Lower leg skin (tissue), 3 donors: ENCODE results near the gene DCLK3.

Source experiments
- POLR2A ChIP-seq, 2 donors: fragments of 450-650 bp; IDR thresholded peaks; one replicate each; pipeline ENCODE4 v1.6.1; 2016 to 2017; ENCODE audit warnings: antibody characterized with exemption in 2 of 2, mild to moderate bottlenecking in 1 of 2, moderate library complexity in 1 of 2
- TF ChIP-seq, protein P1 (sequence below), 3 donors: fragments of 450-650 bp; IDR thresholded peaks; one replicate each; pipeline ENCODE4 v1.5.1; 2016; ENCODE audit warnings: antibody characterized with exemption in 3 of 3, mild to moderate bottlenecking in 3 of 3, moderate library complexity in 2 of 3

- TF ChIP-seq, protein P1, sequence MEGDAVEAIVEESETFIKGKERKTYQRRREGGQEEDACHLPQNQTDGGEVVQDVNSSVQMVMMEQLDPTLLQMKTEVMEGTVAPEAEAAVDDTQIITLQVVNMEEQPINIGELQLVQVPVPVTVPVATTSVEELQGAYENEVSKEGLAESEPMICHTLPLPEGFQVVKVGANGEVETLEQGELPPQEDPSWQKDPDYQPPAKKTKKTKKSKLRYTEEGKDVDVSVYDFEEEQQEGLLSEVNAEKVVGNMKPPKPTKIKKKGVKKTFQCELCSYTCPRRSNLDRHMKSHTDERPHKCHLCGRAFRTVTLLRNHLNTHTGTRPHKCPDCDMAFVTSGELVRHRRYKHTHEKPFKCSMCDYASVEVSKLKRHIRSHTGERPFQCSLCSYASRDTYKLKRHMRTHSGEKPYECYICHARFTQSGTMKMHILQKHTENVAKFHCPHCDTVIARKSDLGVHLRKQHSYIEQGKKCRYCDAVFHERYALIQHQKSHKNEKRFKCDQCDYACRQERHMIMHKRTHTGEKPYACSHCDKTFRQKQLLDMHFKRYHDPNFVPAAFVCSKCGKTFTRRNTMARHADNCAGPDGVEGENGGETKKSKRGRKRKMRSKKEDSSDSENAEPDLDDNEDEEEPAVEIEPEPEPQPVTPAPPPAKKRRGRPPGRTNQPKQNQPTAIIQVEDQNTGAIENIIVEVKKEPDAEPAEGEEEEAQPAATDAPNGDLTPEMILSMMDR (IDR thresholded peaks at IDR 0.05), result no peak
- TF ChIP-seq POLR2A (IDR thresholded peaks at IDR 0.05), result no peak
Observed at GRCh38 chr3:36709826-36710365, 54.5 kb downstream of the DCLK3 start.
